Measurements from ENCODE around the gene ACTR1A.

DNA sequence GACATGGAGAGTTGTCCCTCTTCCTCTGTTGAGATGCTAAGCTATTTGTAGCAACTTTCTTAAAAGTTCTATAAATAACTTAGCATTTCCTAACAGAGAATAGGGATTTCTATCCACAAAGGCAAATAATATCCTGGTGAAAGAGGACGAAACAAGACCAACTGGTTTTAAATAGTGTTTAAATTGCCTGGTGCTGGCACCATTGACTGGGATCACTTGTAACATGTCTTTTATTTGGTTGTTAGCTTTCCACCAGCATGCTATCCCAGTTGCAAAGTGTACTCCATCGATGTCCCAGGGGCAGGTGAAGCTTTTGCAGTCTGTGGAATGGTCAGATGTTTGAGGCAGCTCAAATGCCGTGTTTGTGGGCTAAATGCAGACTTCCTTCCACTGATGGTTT, 5.0 kb upstream of the ACTR1A start:
- TF ChIP-seq CTCF (IDR thresholded peaks at IDR 0.05; ENCODE audit: low read length): no peak
- TF ChIP-seq EZH2 (IDR thresholded peaks at IDR 0.05; ENCODE audit: borderline replicate concordance, low read length): no peak

Data from OCI-LY1 (cell line).